Measurements from ENCODE around the gene FBLN5. TPM values are rescaled to one million over a fixed set of nuclear protein-coding genes. Genes with fewer than 3 reads are reported as not detected.

The FBLN5 gene
- 100 to 1,000 TPM; 109 to 215 (median 186) TPM for total RNA-seq

DNA sequence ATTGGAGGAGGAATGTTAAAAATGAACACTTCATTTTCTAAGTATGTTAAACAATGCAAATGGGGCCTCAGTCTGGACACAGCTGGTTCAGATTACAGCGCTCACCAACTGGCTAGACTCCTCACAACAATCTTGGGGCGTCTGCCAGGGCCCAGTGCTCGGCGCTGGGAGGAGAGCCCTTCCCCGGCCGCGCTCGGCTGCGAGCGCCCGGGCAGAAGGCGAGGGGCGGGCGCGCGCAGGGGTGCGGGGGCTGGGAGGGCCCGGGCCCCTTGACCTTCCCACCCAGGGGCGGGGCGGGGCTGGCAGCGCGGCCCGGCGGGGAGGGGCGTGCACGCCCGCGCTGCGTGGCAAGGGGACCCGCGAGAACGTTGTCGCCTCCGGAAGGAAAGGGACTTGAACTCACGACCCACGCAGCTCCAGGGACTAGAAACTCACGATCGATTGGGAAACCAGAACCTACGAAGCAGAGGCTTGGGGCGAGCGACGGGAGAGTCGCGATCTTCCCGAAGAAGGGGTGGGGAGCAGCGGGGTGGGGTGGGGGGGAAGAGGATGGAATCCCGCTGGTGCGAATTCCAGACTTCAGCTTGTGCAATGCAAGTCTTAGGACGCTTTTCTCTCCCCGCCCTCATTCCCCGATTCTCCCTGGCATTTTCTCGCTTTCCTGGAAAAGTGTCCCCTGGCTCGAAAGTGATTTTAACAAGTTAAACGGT lies at the start of gene FBLN5:
FBLN5 (minus strand) TSS at position 220 of the 710 bp plus-strand sequence. CDS start 465 bp downstream, outside the sequence.
- Histone ChIP-seq H3K36me3 (no peaks in the 10 kb centered on the region), H3K4me1 (peaks cover 0 to 23% (median 0%) of the 10 kb centered on the region in 4 donors), H3K9me3 (no peaks in the 10 kb centered on the region), H3K27ac (peak within 1 kb of the TSS; percentile 67 to 91 (median 83)), H3K4me3 (peak within 1 kb of the TSS; percentile 30 to 87 (median 60)), H3K27me3 (peaks cover 0 to 4% of the 10 kb centered on the region in 2 donors)
- DNase-seq (ENCODE audit: low spot score in 2 of 2) = peak; percentile 32 to 49
- no peak for TF ChIP-seq CTCF (IDR thresholded peaks at IDR 0.05)
- peak in 1 of 2 donors; percentile 55 for TF ChIP-seq EP300 (IDR thresholded peaks at IDR 0.05)
- TF ChIP-seq POLR2A (IDR thresholded peaks at IDR 0.05) = peak in 1 of 2 donors; percentile 23
- WGBS, 2 donors = 3 to 4% methylated on average over 35 to 36 of the region's 54 CpGs

GRCh38 chr14:91996948-91997371 lies 49.5 kb upstream of the FBLN5 start:
- WGBS, 2 donors = 22 to 27% methylated on average over 2 of the region's 2 CpGs

DNA sequence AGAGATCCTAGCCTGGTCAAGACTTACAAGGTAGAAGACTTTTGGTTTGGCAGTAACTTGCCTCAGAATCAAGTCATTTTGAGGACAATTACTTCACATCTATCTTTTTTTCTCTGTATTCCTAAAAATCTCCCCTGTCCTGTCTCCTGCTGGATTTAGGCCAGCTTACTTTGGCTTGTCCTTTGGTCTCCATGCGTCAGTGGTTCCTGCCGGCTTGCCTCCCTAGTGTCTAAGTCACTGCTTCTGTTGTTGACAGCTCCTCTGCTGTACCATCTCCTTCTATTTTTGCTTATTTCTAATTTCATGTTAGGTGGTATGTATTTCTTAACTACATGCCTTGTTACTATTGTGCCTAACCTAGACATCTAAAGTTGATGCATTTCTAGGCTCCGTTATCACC lies 39.7 kb upstream of the FBLN5 start:
- Histone ChIP-seq H3K4me3 (no peak overlapping the region), H3K27me3 (no peaks in the 10 kb centered on the region), H3K36me3 (peaks cover 0 to 54% (median 7%) of the 10 kb centered on the region in 3 donors), H3K27ac (no peak overlapping the region), H3K4me1 (peaks cover 0 to 20% (median 0%) of the 10 kb centered on the region in 4 donors), H3K9me3 (no peaks in the 10 kb centered on the region)
- no peak for TF ChIP-seq POLR2A (IDR thresholded peaks at IDR 0.05)
- TF ChIP-seq EP300 (IDR thresholded peaks at IDR 0.05) = no peak
- TF ChIP-seq CTCF (IDR thresholded peaks at IDR 0.05) = no peak
- DNase-seq (ENCODE audit: low spot score in 2 of 2) = no peak
- 86 to 90% methylated on average over 3 of the region's 3 CpGs for WGBS, 2 donors

More at GRCh38 chr14:91996948-91997371, 49.5 kb upstream of the FBLN5 start:
- Histone ChIP-seq H3K4me1 (peaks cover 0 to 16% (median 0%) of the 10 kb centered on the region in 4 donors), H3K4me3 (no peak overlapping the region), H3K36me3 (peaks cover 0 to 48% (median 0%) of the 10 kb centered on the region in 3 donors), H3K9me3 (no peaks in the 10 kb centered on the region), H3K27ac (peak overlapping the region in 1 of 4 donors; percentile 56), H3K27me3 (no peaks in the 10 kb centered on the region)
- DNase-seq (ENCODE audit: low spot score in 2 of 2) = peak in 1 of 2 donors; percentile 20
- TF ChIP-seq POLR2A (IDR thresholded peaks at IDR 0.05) = no peak
- TF ChIP-seq EP300 (IDR thresholded peaks at IDR 0.05) = no peak
- peak; percentile 47 to 74 (median 58) for TF ChIP-seq CTCF (IDR thresholded peaks at IDR 0.05)

DNA sequence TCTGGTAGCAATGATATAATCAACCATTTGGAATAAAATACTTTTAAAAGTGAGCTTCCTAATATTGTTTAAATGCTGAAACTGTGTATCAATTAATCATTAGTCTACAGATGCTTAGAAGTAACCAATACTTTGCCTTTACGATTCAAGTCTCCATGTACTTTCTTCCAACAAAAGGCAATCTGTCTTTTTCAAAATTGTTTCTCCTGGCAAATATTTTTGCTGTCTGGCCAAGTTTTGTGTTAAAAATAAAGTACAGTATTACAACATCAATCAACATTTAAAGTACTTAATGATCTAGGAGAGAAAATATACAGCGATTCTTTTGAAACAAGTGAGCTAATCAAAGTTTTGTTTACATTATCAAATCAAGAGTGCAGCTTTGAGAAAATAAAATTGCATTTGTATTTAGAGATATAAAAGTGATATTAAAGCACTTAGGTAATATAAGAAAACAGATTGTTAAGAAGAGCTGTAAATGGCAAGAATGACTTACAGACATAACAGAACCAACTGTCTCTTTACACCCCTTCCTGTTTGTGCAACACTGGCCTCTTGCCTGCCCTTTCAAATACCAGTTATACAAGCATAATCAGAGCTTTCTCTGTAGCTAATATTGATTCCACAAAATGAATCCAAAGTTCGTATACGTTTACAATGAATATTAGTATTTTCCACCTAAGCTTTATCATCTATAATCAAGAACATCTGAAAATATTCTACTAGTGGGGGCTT lies 38.2 kb upstream of the FBLN5 start:
- H3K27me3 ChIP-seq = no peaks in the 10 kb centered on the region
- peak overlapping the region in 1 of 4 donors; percentile 9 for H3K27ac ChIP-seq
- H3K4me1 ChIP-seq = peaks cover 0 to 20% (median 0%) of the 10 kb centered on the region in 4 donors
- H3K36me3 ChIP-seq = peaks cover 0 to 39% (median 7%) of the 10 kb centered on the region in 3 donors
- WGBS, 2 donors = 21 to 23% methylated on average over 4 of the region's 4 CpGs
- no peaks in the 10 kb centered on the region for H3K9me3 ChIP-seq
- no peak for TF ChIP-seq CTCF (IDR thresholded peaks at IDR 0.05)
- no peak for TF ChIP-seq POLR2A (IDR thresholded peaks at IDR 0.05)
- TF ChIP-seq EP300 (IDR thresholded peaks at IDR 0.05) = no peak
- peak in 1 of 2 donors; percentile 27 for DNase-seq (ENCODE audit: low spot score in 2 of 2)
- H3K4me3 ChIP-seq = no peak overlapping the region
